Activated CD8-positive, alpha-beta memory T cell treated with anti-CD3 and anti-CD28 coated beads, Interleukin-2, amount 10 ng/mL, durations not matched to agents 7 days and 5 days (primary cell): ENCODE data around the gene TUBGCP6. TPM values are rescaled to one million over a fixed set of nuclear protein-coding genes. Genes with fewer than 3 reads are reported as not detected.
"Not testable (repeated sequence)": the region's sequence is repeated elsewhere in the genome, so short reads cannot be mapped to it uniquely, and the experiment has no call there.

Experiments
- ATAC-seq: fragments of 150-1000 bp; cut with Tn5 transposase; one replicate; pipeline ENCODE4 v1.10.0; 2021; ENCODE audit warnings: moderate library complexity
- CTCF ChIA-PET: fragments of 350-600 bp; sonication (Branson Sonifier 250); formaldehyde crosslinking; loops from one replicate; lab custom pipeline; 2021; ENCODE audit warnings: antibody characterized with exemption; lab: Charles Lee
- DNase-seq: peaks from one replicate; pipeline ENCODE4 v3.0.0-alpha.2; 2020
- H3K27ac Mint-ChIP-seq: one replicate; pipeline ENCODE4 v1.8.0; 2021; ENCODE audit warnings: mild to moderate bottlenecking, mixed read lengths
- H3K27me3 Mint-ChIP-seq: one replicate; pipeline ENCODE4 v1.8.0; 2021; ENCODE audit warnings: mixed read lengths
- H3K36me3 Mint-ChIP-seq: one replicate; pipeline ENCODE4 v1.8.0; 2021; ENCODE audit warnings: mild to moderate bottlenecking, mixed read lengths
- H3K4me1 Mint-ChIP-seq: one replicate; pipeline ENCODE4 v1.8.0; 2021; ENCODE audit warnings: mixed read lengths
- H3K4me3 Mint-ChIP-seq: one replicate; pipeline ENCODE4 v1.8.0; 2021; ENCODE audit warnings: mild to moderate bottlenecking, moderate library complexity, mixed read lengths
- H3K9me3 Mint-ChIP-seq: one replicate; pipeline ENCODE4 v1.8.0; 2022; ENCODE audit warnings: low read depth, mixed read lengths
- total RNA-seq, 2 experiments: library from RNA; stranded (reverse); gene quantifications; one replicate each; pipeline ENCODE4 v1.2.3, GENCODE V29; 2021

TUBGCP6 gene
- total RNA-seq, 2 experiments from 2014 or later = 60.9 to 72.0 TPM

DNA sequence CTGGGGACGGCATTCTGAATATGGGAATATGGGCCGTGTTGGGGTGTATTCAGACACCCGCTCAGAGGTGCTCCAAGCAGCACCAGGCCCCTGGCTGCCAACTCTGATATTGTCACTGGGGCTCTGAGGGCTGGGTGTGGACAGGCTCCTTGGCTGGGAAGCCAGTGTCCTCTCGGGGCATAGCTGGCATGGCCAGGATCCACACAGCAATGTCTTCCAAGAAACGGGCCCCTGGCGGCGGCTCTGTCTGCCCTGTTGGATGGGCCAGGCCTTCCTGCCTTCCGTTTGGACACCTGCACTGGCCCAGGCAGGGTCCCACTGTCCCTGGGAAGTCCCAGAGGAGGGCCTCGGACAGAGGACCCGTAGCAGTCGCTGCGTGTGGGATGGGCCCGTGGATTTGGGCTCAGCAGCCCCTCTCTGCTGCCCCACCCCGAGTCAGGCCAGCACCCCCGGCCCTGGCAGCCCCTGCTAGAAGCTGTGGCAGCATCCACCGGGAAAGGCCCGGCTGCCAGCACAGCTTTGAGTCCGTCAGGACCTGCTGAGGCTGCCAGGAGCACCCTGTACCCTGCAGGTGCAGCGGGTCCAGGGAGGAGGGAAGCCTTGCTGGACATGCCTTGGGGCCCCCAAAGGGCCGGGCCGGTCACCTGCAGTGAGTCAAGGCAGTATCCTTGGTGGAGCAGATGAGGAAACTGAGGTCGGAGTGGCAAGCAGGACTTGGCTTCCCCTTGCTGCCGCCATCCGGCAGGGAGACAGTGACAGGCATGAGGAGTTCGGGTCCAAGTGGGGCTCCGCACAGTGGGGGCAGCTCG is 70.2 kb downstream of the TUBGCP6 start:
- ATAC-seq (no peak), DNase-seq (no peak)
- Mint-ChIP-seq H3K4me1 (peaks cover 3% of the 10 kb centered on the region), H3K36me3 (no peaks in the 10 kb centered on the region), H3K27ac (no peak overlapping the region), H3K4me3 (no peak overlapping the region), H3K27me3 (peaks cover 4% of the 10 kb centered on the region), H3K9me3 (no peaks in the 10 kb centered on the region)
- CTCF ChIA-PET = interaction anchor here (0.6 to 1.1 kb wide), 2 partner anchors 34 to 446 kb away, joined by 3 to 5 read pairs; no protein-coding TSS in a partner anchor

DNA sequence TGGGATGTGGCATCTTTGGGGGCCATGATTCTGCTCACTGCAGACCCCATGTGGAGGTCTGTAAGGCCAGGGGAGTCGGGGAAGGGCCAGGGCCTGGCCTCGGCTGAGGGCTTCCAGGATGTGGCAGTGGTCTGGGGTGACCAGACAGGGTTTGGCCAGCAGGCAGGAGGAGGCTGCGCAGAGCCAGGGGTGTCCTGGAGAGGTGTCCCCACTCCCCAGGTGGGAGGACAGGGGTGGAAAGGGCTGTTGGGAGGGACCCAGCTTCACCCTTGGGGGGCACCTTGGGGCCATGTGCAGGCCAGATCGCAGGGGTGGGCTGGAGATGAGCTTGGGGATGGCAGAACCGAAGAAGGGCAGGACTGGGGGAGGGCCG is 70.9 kb downstream of the TUBGCP6 start:
- CTCF ChIA-PET = no interaction called here
- H3K36me3 Mint-ChIP-seq = no peaks in the 10 kb centered on the region
- no peak overlapping the region for H3K4me3 Mint-ChIP-seq
- no peaks in the 10 kb centered on the region for H3K9me3 Mint-ChIP-seq
- ATAC-seq (no peak), DNase-seq (no peak)
- H3K4me1 Mint-ChIP-seq = peaks cover 2% of the 10 kb centered on the region
- no peak overlapping the region for H3K27ac Mint-ChIP-seq
- H3K27me3 Mint-ChIP-seq = peaks cover 9% of the 10 kb centered on the region

DNA sequence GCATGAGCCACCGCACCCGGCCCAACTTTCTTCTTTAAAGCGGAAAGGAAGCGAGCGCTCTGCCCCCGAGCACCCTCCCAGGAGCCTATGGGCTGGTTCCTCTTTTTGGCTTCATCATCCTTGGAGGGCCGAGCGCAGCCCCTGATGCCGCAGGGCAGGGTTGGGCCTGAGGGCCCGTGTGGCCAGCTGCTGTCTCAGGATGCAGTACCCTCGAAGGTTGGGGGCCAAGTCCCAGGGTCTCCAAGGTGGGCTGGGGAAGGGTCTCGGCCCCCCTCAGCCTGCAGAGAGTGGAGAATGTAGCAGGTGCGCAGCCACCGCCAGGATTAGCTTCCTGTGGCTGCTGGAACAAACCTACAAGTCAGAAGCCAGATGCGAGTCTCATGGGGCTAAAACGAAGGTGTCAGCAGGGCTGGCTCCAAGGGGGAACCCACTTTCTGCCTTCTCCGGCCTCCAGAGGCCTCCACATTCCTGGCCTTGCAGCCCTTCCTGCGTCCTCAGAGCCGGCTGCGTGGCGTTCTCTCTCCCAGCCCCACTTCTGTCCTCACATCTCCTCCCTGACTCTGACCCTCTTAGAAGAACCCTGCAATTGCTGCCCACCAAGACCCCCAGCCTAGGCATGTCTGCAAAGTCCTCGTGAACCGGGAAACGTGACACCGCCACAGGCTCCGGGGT is 71.4 kb downstream of the TUBGCP6 start:
- ATAC-seq = no peak

GRCh38 chr22:50171965-50172421 is 72.8 kb downstream of the TUBGCP6 start:
- Mint-ChIP-seq H3K36me3 (no peaks in the 10 kb centered on the region), H3K27me3 (peaks cover 23% of the 10 kb centered on the region), H3K27ac (no peak overlapping the region), H3K4me3 (no peak overlapping the region), H3K9me3 (no peaks in the 10 kb centered on the region), H3K4me1 (peaks cover 2% of the 10 kb centered on the region)
- CTCF ChIA-PET = interaction anchor here (1.7 kb wide), 1 partner anchor 13 kb away, joined by 5 read pairs; no protein-coding TSS in a partner anchor
- ATAC-seq (no peak), DNase-seq (no peak)

More for the DNA sequence above, 71.4 kb downstream of the TUBGCP6 start:
- H3K4me1 Mint-ChIP-seq = peaks cover 2% of the 10 kb centered on the region
- H3K4me3 Mint-ChIP-seq = no peak overlapping the region
- no peak overlapping the region for H3K27ac Mint-ChIP-seq
- H3K36me3 Mint-ChIP-seq = no peaks in the 10 kb centered on the region
- no peak for DNase-seq
- no peaks in the 10 kb centered on the region for H3K9me3 Mint-ChIP-seq
- peaks cover 13% of the 10 kb centered on the region for H3K27me3 Mint-ChIP-seq
- CTCF ChIA-PET = interaction anchor here (0.7 kb wide), 1 partner anchor 15 kb away, joined by 4 read pairs; no protein-coding TSS in a partner anchor

GRCh38 chr22:50171319-50171964 is 73.4 kb downstream of the TUBGCP6 start:
- H3K4me1 Mint-ChIP-seq = peaks cover 2% of the 10 kb centered on the region
- peaks cover 23% of the 10 kb centered on the region for H3K27me3 Mint-ChIP-seq
- no peak for ATAC-seq
- CTCF ChIA-PET = interaction anchor here (0.6 to 1.7 kb wide), 4 partner anchors 13 to 327 kb away, joined by 3 to 5 read pairs (median 4); no protein-coding TSS in a partner anchor
- peak overlapping the region; percentile 60 for H3K4me3 Mint-ChIP-seq
- H3K36me3 Mint-ChIP-seq = no peaks in the 10 kb centered on the region
- H3K27ac Mint-ChIP-seq = peak overlapping the region; percentile 36
- H3K9me3 Mint-ChIP-seq = no peaks in the 10 kb centered on the region
- no peak for DNase-seq

DNA sequence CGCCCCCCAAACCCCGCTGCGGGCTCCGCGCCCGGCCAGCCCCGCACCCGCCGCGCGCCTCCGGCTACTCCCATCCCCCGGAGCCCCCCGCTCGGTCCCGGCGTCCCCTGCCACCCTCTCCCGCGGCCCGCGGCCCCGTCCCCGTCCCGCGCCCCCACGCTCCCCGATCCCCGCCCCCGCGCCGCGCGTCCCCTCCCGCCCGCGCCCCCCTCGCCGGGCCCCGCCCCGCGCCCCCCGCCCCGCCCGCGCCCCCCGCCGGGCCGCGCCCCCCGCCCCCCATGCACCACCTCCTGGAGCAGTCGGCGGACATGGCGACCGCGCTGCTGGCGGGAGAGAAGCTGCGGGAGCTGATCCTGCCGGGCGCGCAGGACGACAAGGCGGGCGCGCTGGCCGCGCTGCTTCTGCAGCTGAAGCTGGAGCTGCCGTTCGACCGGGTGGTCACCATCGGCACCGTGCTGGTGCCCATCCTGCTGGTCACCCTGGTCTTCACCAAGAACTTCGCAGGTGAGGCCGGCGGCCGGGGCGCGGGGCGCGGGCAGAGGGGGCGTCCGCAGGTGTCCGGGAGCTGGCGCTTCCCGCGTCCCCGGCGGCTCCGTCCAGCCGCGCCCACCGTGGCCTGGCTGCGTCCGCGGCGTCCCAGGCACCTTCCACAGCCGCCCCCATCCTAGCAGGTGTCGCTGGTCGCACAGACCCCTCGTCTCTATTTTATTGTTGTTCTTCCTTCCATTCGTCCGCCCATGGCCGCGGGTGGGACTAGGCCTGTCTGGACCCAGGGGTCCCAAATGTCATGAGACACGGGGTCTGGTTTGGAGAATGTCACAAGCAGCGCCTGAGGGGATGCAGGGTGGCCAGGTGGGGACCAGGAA is 74.1 kb downstream of the TUBGCP6 start, which contains the start of gene PANX2:
TSS of gene PANX2 (plus strand) at position 279 of the 866 bp plus-strand sequence. CDS start at position 279, 0 bp downstream.
- CTCF ChIA-PET = interaction anchor here (0.6 to 1.7 kb wide), 4 partner anchors 14 to 327 kb away, joined by 3 to 5 read pairs (median 4); no protein-coding TSS in a partner anchor
- Mint-ChIP-seq H3K27me3 (peaks cover 23% of the 10 kb centered on the region), H3K27ac (peak within 1 kb of the TSS; percentile 36), H3K36me3 (no peaks in the 10 kb centered on the region), H3K9me3 (no peaks in the 10 kb centered on the region), H3K4me1 (peaks cover 2% of the 10 kb centered on the region), H3K4me3 (peak within 1 kb of the TSS; percentile 60)
- ATAC-seq (peak; percentile 37), DNase-seq (no peak)

- H3K27ac Mint-ChIP-seq = no peak overlapping the region
- no peaks in the 10 kb centered on the region for H3K36me3 Mint-ChIP-seq
- peak overlapping the region; percentile 59 for H3K4me3 Mint-ChIP-seq
- H3K27me3 Mint-ChIP-seq = peaks cover 23% of the 10 kb centered on the region
- peaks cover 2% of the 10 kb centered on the region for H3K4me1 Mint-ChIP-seq
- ATAC-seq = peak; percentile 76
- CTCF ChIA-PET = no interaction called here
- no peaks in the 10 kb centered on the region for H3K9me3 Mint-ChIP-seq
- peak; percentile 70 for DNase-seq
Measured at GRCh38 chr22:50169774-50170341, 75.0 kb downstream of the TUBGCP6 start.

- H3K27ac Mint-ChIP-seq = peak overlapping the region; percentile 33
- H3K27me3 Mint-ChIP-seq = peaks cover 24% of the 10 kb centered on the region
- H3K9me3 Mint-ChIP-seq = no peaks in the 10 kb centered on the region
- H3K36me3 Mint-ChIP-seq = no peaks in the 10 kb centered on the region
- CTCF ChIA-PET = no interaction called here
- H3K4me3 Mint-ChIP-seq = peak overlapping the region; percentile 39
- H3K4me1 Mint-ChIP-seq = peaks cover 2% of the 10 kb centered on the region
- ATAC-seq (no peak), DNase-seq (no peak)
Measured at GRCh38 chr22:50169181-50169759, 75.6 kb downstream of the TUBGCP6 start.

- peak overlapping the region; percentile 33 for H3K27ac Mint-ChIP-seq
Measured at GRCh38 chr22:50168490-50169180, 76.2 kb downstream of the TUBGCP6 start.

DNA sequence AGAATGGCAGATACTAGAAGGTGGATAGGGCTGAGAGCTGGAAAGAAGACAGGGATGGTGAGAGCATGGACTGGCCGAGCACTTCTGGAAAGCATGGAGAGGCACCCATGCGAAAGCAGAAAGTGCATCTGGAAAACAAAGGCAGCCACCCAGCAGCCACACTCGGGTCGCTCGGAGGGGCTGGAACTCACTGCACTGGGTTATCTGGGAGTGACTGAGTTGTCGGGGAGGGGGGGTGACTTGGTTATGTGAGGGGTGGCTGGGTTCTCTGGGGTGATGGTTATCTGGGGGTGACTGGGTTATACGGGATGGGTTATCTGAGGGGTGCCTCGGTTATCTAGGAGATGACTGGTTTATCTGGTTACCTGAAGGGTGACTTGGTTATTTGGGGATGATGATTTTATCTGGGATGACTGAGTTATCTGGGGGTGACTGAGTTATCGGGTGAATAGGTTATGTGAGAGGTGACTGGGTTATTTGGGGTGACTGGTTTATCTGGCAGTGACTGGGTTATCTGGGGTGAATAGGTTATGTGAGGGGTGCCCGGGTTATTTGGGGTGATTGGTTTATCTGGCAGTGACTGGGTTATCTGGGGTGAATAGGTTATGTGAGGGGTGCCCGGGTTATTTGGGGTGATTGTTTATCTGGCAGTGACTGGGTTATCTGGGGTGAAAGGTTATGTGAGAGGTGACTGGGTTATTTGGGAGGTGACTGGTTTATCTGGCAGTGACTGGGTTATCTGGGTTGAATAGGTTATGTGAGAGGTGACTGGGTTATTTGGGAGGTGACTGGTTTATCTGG is 76.9 kb downstream of the TUBGCP6 start:
- peak overlapping the region; percentile 25 for H3K4me3 Mint-ChIP-seq
- H3K9me3 Mint-ChIP-seq = no peaks in the 10 kb centered on the region
- H3K27ac Mint-ChIP-seq = no peak overlapping the region
- H3K27me3 Mint-ChIP-seq = peaks cover 26% of the 10 kb centered on the region
- no peak for ATAC-seq
- CTCF ChIA-PET = interaction anchor here (1.0 to 1.6 kb wide), 2 partner anchors 18 to 22 kb away, joined by 3 to 5 read pairs; no protein-coding TSS in a partner anchor
- peaks cover 2% of the 10 kb centered on the region for H3K4me1 Mint-ChIP-seq
- DNase-seq = no peak
- H3K36me3 Mint-ChIP-seq = no peaks in the 10 kb centered on the region

More at GRCh38 chr22:50168490-50169180, 76.2 kb downstream of the TUBGCP6 start:
- H3K36me3 Mint-ChIP-seq, DNase-seq, H3K4me1 Mint-ChIP-seq, H3K9me3 Mint-ChIP-seq, ATAC-seq, CTCF ChIA-PET: not testable (repeated sequence)
- H3K27me3 Mint-ChIP-seq = peaks cover 25% of the 10 kb centered on the region
- H3K4me3 Mint-ChIP-seq = peak overlapping the region; percentile 39
